Keratinocyte (primary cell): ENCODE measurements around the gene HMGXB3.
A peak's percentile ranks its signal among the peaks of the same experiment; 100 is the strongest.

Experiments used
- EZH2 ChIP-seq: IDR thresholded peaks from one replicate; pipeline ENCODE4 v1.6.1; 2012; ENCODE audit warnings: inconsistent platforms, mild to moderate bottlenecking, low read length, moderate library complexity
- TF ChIP-seq, protein P1 (sequence below), 3 experiments: IDR thresholded peaks in 1 of 3; conservative IDR thresholded peaks in 1 of 3; optimal IDR thresholded peaks in 1 of 3; 2 replicates in 2 of 3; 3 replicates in 1 of 3; pipeline versions ENCODE3 to v1.5.1; 2011; ENCODE audit warnings: low read length in 3 of 3, mild to moderate bottlenecking in 3 of 3, moderate library complexity in 2 of 3, control low read depth in 1 of 3, inconsistent platforms in 1 of 3; ENCODE audit not compliant: insufficient read depth in 2 of 3; ENCODE audit errors: extremely low read depth in 1 of 3

DNA sequence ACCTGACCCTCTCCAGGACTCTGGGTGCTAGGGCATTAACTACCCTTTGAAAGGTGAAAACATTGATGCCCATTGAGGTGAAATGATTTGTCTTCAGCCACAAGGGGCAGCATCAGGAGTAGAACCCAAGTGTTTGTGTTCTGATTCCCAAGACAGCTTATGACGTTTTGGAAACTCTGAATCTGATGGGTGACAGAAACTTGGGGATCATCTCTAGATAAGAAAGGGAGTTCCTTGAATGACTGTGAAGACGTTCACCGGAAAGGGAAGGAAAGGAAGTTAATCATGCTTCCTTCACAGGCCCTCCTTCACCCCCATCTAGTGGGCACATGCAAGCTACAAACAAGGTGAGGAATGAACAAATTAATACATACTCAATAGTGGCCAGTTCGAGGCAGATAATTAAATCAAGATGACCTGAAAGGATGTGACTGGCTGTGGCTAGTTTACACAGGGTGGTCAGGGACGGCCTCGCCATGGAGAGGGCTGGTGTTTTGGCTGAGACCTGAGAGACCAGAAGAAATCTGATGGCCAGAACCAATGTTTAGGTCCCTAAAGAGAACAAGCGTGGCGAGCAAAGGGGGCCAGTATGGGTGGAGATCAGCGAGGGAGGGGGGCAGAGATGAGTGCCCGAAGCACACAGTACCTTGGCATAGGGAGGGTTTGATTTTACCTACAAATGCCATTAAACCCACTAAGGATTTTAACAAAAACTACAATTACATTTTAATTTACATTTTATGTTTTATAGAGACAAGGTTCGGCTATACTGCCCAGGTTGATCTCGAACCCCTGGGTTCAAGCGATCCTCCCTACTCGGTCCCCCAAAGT lies 40.9 kb upstream of the HMGXB3 start:
- TF ChIP-seq, protein P1, sequence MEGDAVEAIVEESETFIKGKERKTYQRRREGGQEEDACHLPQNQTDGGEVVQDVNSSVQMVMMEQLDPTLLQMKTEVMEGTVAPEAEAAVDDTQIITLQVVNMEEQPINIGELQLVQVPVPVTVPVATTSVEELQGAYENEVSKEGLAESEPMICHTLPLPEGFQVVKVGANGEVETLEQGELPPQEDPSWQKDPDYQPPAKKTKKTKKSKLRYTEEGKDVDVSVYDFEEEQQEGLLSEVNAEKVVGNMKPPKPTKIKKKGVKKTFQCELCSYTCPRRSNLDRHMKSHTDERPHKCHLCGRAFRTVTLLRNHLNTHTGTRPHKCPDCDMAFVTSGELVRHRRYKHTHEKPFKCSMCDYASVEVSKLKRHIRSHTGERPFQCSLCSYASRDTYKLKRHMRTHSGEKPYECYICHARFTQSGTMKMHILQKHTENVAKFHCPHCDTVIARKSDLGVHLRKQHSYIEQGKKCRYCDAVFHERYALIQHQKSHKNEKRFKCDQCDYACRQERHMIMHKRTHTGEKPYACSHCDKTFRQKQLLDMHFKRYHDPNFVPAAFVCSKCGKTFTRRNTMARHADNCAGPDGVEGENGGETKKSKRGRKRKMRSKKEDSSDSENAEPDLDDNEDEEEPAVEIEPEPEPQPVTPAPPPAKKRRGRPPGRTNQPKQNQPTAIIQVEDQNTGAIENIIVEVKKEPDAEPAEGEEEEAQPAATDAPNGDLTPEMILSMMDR (optimal IDR thresholded peaks at IDR 0.05 in 1 of 3, IDR thresholded peaks at IDR 0.05 in 1 of 3, conservative IDR thresholded peaks at IDR 0.05 in 1 of 3; ENCODE audit: extremely low read depth in 1 of 3, insufficient read depth in 2 of 3, low read length in 3 of 3), result peak; percentile 63 to 78 (median 63)
- TF ChIP-seq EZH2, result no peak
